ENCODE results near the gene PTGES3.

DNA sequence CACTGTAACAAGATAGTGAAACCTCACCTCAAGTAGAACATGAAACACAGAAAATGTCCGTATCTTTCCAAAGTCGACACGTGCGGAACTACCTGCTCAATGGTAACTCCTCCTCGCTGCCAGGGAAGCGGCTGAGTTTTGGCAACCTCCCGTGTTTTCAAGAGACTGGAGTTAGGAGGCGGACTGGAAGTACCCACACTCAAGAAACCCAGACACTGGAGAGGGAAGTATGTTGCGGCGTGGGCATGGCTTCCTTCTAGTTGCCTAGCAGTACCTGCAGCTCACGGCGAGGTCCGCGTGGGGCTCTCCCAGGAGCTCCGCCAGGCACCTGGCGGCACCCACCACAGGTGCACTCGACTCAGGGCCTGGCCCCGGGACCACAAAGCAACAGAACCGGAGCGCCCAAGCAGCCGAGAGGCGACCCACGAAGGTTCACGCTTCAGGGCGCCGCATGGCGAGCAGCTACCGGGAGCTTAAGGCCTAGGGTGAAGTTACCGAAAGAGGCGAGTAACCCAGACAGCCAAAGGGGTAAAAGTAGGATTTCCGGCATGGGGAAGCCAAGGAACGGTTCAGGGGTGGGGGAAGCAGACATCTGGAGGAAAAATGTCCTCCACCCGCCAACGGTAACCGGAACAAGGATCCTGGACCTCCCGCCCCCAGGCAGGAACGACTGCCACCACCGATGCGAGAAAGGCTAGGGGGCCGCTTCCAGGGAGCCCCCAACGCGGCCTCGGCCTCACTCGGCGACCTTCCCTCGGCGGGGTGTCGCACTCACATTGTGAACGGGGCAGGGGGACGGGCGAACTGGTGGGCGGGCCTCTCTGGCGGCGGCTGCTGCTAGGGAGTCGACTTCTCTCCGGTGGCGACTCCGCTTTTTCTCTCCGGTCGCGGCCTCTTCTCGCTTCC lies 608 bp downstream of the PTGES3 start:
- TF ChIP-seq GLIS3 (CRISPR knock-in tag; IDR thresholded peaks at IDR 0.05) = no peak
- TF ChIP-seq BACH2 (CRISPR knock-in tag; IDR thresholded peaks at IDR 0.05; ENCODE audit: borderline replicate concordance) = no peak
- TF ChIP-seq, protein P1, sequence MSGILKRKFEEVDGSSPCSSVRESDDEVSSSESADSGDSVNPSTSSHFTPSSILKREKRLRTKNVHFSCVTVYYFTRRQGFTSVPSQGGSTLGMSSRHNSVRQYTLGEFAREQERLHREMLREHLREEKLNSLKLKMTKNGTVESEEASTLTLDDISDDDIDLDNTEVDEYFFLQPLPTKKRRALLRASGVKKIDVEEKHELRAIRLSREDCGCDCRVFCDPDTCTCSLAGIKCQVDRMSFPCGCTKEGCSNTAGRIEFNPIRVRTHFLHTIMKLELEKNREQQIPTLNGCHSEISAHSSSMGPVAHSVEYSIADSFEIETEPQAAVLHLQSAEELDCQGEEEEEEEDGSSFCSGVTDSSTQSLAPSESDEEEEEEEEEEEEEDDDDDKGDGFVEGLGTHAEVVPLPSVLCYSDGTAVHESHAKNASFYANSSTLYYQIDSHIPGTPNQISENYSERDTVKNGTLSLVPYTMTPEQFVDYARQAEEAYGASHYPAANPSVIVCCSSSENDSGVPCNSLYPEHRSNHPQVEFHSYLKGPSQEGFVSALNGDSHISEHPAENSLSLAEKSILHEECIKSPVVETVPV (CRISPR knock-in tag; IDR thresholded peaks at IDR 0.05) = no peak
- no peak for TF ChIP-seq PPARA (CRISPR knock-in tag; IDR thresholded peaks at IDR 0.05; ENCODE audit: borderline replicate concordance)
- TF ChIP-seq, protein P2, sequence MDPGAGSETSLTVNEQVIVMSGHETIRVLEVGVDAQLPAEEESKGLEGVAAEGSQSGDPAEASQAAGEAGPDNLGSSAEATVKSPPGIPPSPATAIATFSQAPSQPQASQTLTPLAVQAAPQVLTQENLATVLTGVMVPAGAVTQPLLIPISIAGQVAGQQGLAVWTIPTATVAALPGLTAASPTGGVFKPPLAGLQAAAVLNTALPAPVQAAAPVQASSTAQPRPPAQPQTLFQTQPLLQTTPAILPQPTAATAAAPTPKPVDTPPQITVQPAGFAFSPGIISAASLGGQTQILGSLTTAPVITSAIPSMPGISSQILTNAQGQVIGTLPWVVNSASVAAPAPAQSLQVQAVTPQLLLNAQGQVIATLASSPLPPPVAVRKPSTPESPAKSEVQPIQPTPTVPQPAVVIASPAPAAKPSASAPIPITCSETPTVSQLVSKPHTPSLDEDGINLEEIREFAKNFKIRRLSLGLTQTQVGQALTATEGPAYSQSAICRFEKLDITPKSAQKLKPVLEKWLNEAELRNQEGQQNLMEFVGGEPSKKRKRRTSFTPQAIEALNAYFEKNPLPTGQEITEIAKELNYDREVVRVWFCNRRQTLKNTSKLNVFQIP (CRISPR knock-in tag; IDR thresholded peaks at IDR 0.05; ENCODE audit: borderline replicate concordance, low read depth) = no peak
- TF ChIP-seq ESRRG (CRISPR knock-in tag; IDR thresholded peaks at IDR 0.05) = no peak
- TF ChIP-seq, protein P3, sequence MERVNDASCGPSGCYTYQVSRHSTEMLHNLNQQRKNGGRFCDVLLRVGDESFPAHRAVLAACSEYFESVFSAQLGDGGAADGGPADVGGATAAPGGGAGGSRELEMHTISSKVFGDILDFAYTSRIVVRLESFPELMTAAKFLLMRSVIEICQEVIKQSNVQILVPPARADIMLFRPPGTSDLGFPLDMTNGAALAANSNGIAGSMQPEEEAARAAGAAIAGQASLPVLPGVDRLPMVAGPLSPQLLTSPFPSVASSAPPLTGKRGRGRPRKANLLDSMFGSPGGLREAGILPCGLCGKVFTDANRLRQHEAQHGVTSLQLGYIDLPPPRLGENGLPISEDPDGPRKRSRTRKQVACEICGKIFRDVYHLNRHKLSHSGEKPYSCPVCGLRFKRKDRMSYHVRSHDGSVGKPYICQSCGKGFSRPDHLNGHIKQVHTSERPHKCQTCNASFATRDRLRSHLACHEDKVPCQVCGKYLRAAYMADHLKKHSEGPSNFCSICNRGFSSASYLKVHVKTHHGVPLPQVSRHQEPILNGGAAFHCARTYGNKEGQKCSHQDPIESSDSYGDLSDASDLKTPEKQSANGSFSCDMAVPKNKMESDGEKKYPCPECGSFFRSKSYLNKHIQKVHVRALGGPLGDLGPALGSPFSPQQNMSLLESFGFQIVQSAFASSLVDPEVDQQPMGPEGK (CRISPR knock-in tag; IDR thresholded peaks at IDR 0.05; ENCODE audit: borderline replicate concordance) = 0 out of 2 replicates have a peak, but pooled peaks have one; percentile 17
- TF ChIP-seq, protein P4, sequence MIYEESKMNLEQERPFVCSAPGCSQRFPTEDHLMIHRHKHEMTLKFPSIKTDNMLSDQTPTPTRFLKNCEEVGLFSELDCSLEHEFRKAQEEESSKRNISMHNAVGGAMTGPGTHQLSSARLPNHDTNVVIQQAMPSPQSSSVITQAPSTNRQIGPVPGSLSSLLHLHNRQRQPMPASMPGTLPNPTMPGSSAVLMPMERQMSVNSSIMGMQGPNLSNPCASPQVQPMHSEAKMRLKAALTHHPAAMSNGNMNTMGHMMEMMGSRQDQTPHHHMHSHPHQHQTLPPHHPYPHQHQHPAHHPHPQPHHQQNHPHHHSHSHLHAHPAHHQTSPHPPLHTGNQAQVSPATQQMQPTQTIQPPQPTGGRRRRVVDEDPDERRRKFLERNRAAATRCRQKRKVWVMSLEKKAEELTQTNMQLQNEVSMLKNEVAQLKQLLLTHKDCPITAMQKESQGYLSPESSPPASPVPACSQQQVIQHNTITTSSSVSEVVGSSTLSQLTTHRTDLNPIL (CRISPR knock-in tag; IDR thresholded peaks at IDR 0.05; ENCODE audit: low read depth) = no peak
- no peak for TF ChIP-seq TOX (CRISPR knock-in tag; IDR thresholded peaks at IDR 0.05; ENCODE audit: borderline replicate concordance)
- TF ChIP-seq SNAI2 (CRISPR knock-in tag; IDR thresholded peaks at IDR 0.05) = no peak
- no peak for TF ChIP-seq ZC3H10 (CRISPR knock-in tag; IDR thresholded peaks at IDR 0.05)
